Endothelial cell of umbilical vein (primary cell): ENCODE measurements around the gene SOD3. TPM values are rescaled to one million over a fixed set of nuclear protein-coding genes. Genes with fewer than 3 reads are reported as not detected.

Experiments used
- BruUV-seq: library from RNA; stranded (reverse); fragments of 400-500 nt; replicated peaks from 2 replicates; lab custom pipeline; 2021; lab: Mats Ljungman, UMichigan
- CTCF ChIA-PET: fragments of 300-600, 350-600 bp; sonication (Branson Sonifier 250); formaldehyde crosslinking; loops from one replicate; lab custom pipeline; 2021; ENCODE audit warnings: antibody characterized with exemption, inconsistent platforms; lab: Charles Lee
- POLR2A ChIA-PET: fragments of 300-600, 350-600 bp; sonication (Branson Sonifier 250); formaldehyde crosslinking; loops from one replicate; lab custom pipeline; 2021; ENCODE audit warnings: antibody characterized with exemption, inconsistent platforms; lab: Charles Lee
- DNase-seq: peaks from one replicate; pipeline ENCODE4 v3.0.0-alpha.2; 2011; ENCODE audit warnings: low read depth, low spot score
- FAIRE-seq: peaks from 2 replicates; lab custom pipeline; 2011; peaks lifted over from hg19 to GRCh38; lab: Jason Lieb, UNC
- H2AFZ ChIP-seq: 2 replicates; pipeline ENCODE4 v1.6.0; 2012; ENCODE audit warnings: low read depth, low read length, control low read depth, inconsistent platforms
- H3K27ac ChIP-seq: 2 replicates; pipeline ENCODE4 v1.5.1; 2011; ENCODE audit warnings: low read depth, mild to moderate bottlenecking, control low read depth, low read length, moderate library complexity; ENCODE audit not compliant: insufficient read depth
- H3K27me3 ChIP-seq, 2 experiments: 2 replicates each; pipeline versions ENCODE4 v1.6.0 to v1.6.1; 2011; ENCODE audit warnings: low read length in 2 of 2, mixed read lengths in 1 of 2; ENCODE audit not compliant: control insufficient read depth in 2 of 2, insufficient read depth in 2 of 2
- H3K36me3 ChIP-seq, 2 experiments: 2 replicates in 1 of 2; 3 replicates in 1 of 2; pipeline ENCODE4 v1.5.1; 2011; ENCODE audit warnings: low read length in 2 of 2, mild to moderate bottlenecking in 1 of 2, moderate library complexity in 1 of 2; ENCODE audit not compliant: control insufficient read depth in 2 of 2, insufficient read depth in 2 of 2; ENCODE audit errors: extremely low read depth in 1 of 2
- H3K4me1 ChIP-seq: 3 replicates; pipeline ENCODE4 v1.5.1; 2011; ENCODE audit warnings: mild to moderate bottlenecking, low read length; ENCODE audit not compliant: control insufficient read depth, insufficient read depth; ENCODE audit errors: extremely low read depth
- H3K4me2 ChIP-seq: 2 replicates; pipeline ENCODE4 v1.6.1; 2011; ENCODE audit warnings: low read length, control low read depth, mixed read lengths; ENCODE audit not compliant: insufficient read depth
- H3K4me3 ChIP-seq, 3 experiments: fragments of 200-600 bp in 1 of 3; sonication (generic), shearing (Covaris generic) in 1 of 3; replicated peaks in 1 of 3; 2 replicates each; pipeline ENCODE4 v1.5.1; 2011 to 2016; ENCODE audit warnings: control low read depth in 3 of 3, low read length in 3 of 3, mild to moderate bottlenecking in 2 of 3, inconsistent platforms in 1 of 3, low read depth in 1 of 3, moderate library complexity in 1 of 3; ENCODE audit not compliant: insufficient read depth in 1 of 3
- H3K79me2 ChIP-seq: 2 replicates; pipeline ENCODE4 v1.6.0; 2012; ENCODE audit warnings: low read length, inconsistent platforms; ENCODE audit not compliant: control insufficient read depth, insufficient read depth
- H3K9ac ChIP-seq: replicated peaks from 2 replicates; pipeline ENCODE3; 2011; ENCODE audit warnings: low read length, control low read depth; ENCODE audit not compliant: insufficient read depth; ENCODE audit errors: extremely low read depth
- H3K9me1 ChIP-seq: replicated peaks from 3 replicates; pipeline ENCODE4 v1.6.0; 2011; ENCODE audit warnings: mild to moderate bottlenecking, low read length; ENCODE audit not compliant: control insufficient read depth, insufficient read depth; ENCODE audit errors: extremely low read depth
- H3K9me3 ChIP-seq: replicated peaks from 2 replicates; pipeline ENCODE4 v1.5.1; 2012; ENCODE audit warnings: low read length, inconsistent platforms; ENCODE audit not compliant: control insufficient read depth, insufficient read depth
- H4K20me1 ChIP-seq: replicated peaks from 2 replicates; pipeline ENCODE3; 2011; ENCODE audit warnings: mild to moderate bottlenecking, low read length; ENCODE audit not compliant: control insufficient read depth, insufficient read depth; ENCODE audit errors: extremely low read depth
- CTCF ChIP-seq, 2 donors: IDR thresholded peaks; 1 replicate in 1 of 2; 2 replicates in 1 of 2; pipeline ENCODE4 v1.5.1; 2011; ENCODE audit warnings: low read length in 2 of 2, mild to moderate bottlenecking in 2 of 2, moderate library complexity in 2 of 2, control low read depth in 1 of 2, inconsistent platforms in 1 of 2, low read depth in 1 of 2; ENCODE audit not compliant: insufficient read depth in 1 of 2; ENCODE audit errors: extremely low read depth in 1 of 2
- FOS ChIP-seq: IDR thresholded peaks from 2 replicates; pipeline ENCODE4 v1.6.1; 2011; ENCODE audit warnings: mild to moderate bottlenecking, low read length, moderate library complexity, borderline replicate concordance; ENCODE audit not compliant: insufficient read depth
- GATA2 ChIP-seq: IDR thresholded peaks from 2 replicates; pipeline ENCODE4 v1.7.0; 2011; ENCODE audit warnings: low read depth, mild to moderate bottlenecking, moderate library complexity, mixed read lengths, low read length; ENCODE audit not compliant: insufficient read length, insufficient read depth
- JUN ChIP-seq: IDR thresholded peaks from 2 replicates; pipeline ENCODE4 v1.6.1; 2011; ENCODE audit warnings: borderline replicate concordance, low read depth; ENCODE audit not compliant: insufficient read length, insufficient read depth
- MAX ChIP-seq: IDR thresholded peaks from 2 replicates; pipeline ENCODE4 v1.6.1; 2011; ENCODE audit not compliant: insufficient read depth, insufficient read length
- POLR2A ChIP-seq: IDR thresholded peaks from 2 replicates; pipeline ENCODE4 v1.6.1; 2012; ENCODE audit warnings: low read depth, mild to moderate bottlenecking, control low read depth, low read length
- POLR2AphosphoS5 ChIP-seq: IDR thresholded peaks from 2 replicates; pipeline ENCODE4 v1.6.1; 2012; ENCODE audit warnings: low read depth, mild to moderate bottlenecking, control low read depth, low read length, moderate library complexity; ENCODE audit not compliant: insufficient read depth
- dilution Hi-C: fragments of 300-500 bp; cut with MboI; formaldehyde crosslinking; loops from one replicate; pipeline ENCODE4 v1.15.0; 2019; ENCODE audit warnings: low sequenced_read_pairs; ENCODE audit not compliant: extremely low pct_ligation_motif_present
- intact Hi-C: fragments of 100-400 bp; cut with micrococcal nuclease; formaldehyde crosslinking; loops from one replicate; pipeline ENCODE4 v1.10.0; 2022
- polyA plus RNA-seq, 4 experiments: library from polyadenylated mRNA; depleted of rRNA in 3 of 4; stranded (reverse) in 3 of 4; unstranded in 1 of 4; fragments of >200 nt; gene quantifications; 2 replicates each; pipeline versions ENCODE4 v1.2.1 to v1.2.3, GENCODE V29; 2011 to 2012; ENCODE audit warnings: missing spikeins in 1 of 4
- total RNA-seq: library from RNA; stranded (reverse); gene quantifications from 2 replicates; pipeline ENCODE4 v1.2.3, GENCODE V29; 2021

Gene SOD3
- total and polyA plus RNA-seq, 2 donors (not counting 3 experiments of a cell fraction or from before 2014, with no cell fraction given), result not detected

- CTCF ChIA-PET, result interaction anchor here (0.8 kb wide), 1 partner anchor 22 kb away, joined by 3 read pairs; no protein-coding TSS in a partner anchor
- no peaks in the 10 kb centered on the region for H3K9me3 ChIP-seq
Observed at GRCh38 chr4:24845902-24846301, 50.5 kb downstream of the SOD3 start.

More at GRCh38 chr4:24845902-24846301, 50.5 kb downstream of the SOD3 start:
- Histone ChIP-seq H3K36me3 (no peaks in the 10 kb centered on the region), H3K27ac (no peak overlapping the region), H3K9ac (no peak overlapping the region), H3K9me1 (no peaks in the 10 kb centered on the region), H3K27me3 (no peaks in the 10 kb centered on the region), H3K4me3 (no peak overlapping the region), H3K4me2 (no peak overlapping the region), H3K4me1 (peaks cover 19% of the 10 kb centered on the region), H2AFZ (no peak overlapping the region), H3K79me2 (no peaks in the 10 kb centered on the region), H4K20me1 (no peaks in the 10 kb centered on the region)
- POLR2A ChIA-PET, result no interaction called here
- TF ChIP-seq POLR2AphosphoS5 (no peak), MAX (no peak), JUN (no peak), FOS (no peak), POLR2A (no peak), CTCF (IDR thresholded peaks at IDR 0.05; ENCODE audit: extremely low read depth in 1 of 2, insufficient read depth in 1 of 2, low read depth in 1 of 2, low read length in 2 of 2) (no peak), GATA2 (no peak)
- intact Hi-C loops (no loop called here), dilution Hi-C loops (no loop called here)
- DNase-seq (no peak), FAIRE-seq (no peak)
- no TSS peak for BruUV-seq
